Amniotic stem cell (primary cell): ENCODE results near the gene LCK.
"Not testable (repeated sequence)": the region's sequence is repeated elsewhere in the genome, so short reads cannot be mapped to it uniquely, and the experiment has no call there.

ENCODE experiments used
- DNase-seq: peaks from one replicate; lab custom pipeline; 2025; lab: John Stamatoyannopoulos, UW

LCK gene

GRCh38 chr1:32240140-32240951 lies 10.7 kb upstream of the LCK start:
- no peak for DNase-seq

- no peak for DNase-seq
Measured at GRCh38 chr1:32241001-32241763, 9.9 kb upstream of the LCK start.

- DNase-seq, result no peak
Measured at GRCh38 chr1:32242341-32242851, 8.7 kb upstream of the LCK start.

- no peak for DNase-seq
Measured at GRCh38 chr1:32246888-32247273, 4.2 kb upstream of the LCK start, which contains the start of gene FAM167B. FAM167B (plus strand) TSS chr1:32247222; CDS start chr1:32247422, 200 bp downstream.

- no peak for DNase-seq
Measured at GRCh38 chr1:32247452-32247851, 3.6 kb upstream of the LCK start.

- no peak for DNase-seq
Measured at GRCh38 chr1:32247983-32248889, 2.8 kb upstream of the LCK start.

GRCh38 chr1:32249831-32250525 lies 1.1 kb upstream of the LCK start:
- no peak for DNase-seq

- DNase-seq, result no peak
Measured at GRCh38 chr1:32255072-32256071, 4.3 kb downstream of the LCK start.

GRCh38 chr1:32256473-32257226 lies 5.6 kb downstream of the LCK start:
- no peak for DNase-seq

GRCh38 chr1:32257227-32257508 lies 6.1 kb downstream of the LCK start:
- DNase-seq, result no peak

- not testable (repeated sequence) for DNase-seq
Measured at GRCh38 chr1:32263236-32263593, 12.2 kb downstream of the LCK start.

GRCh38 chr1:32263744-32264143 lies 12.7 kb downstream of the LCK start:
- DNase-seq, result no peak

GRCh38 chr1:32265846-32266245 lies 14.8 kb downstream of the LCK start:
- no peak for DNase-seq

- DNase-seq, result no peak
Measured at GRCh38 chr1:32266921-32267591, 16.0 kb downstream of the LCK start.

GRCh38 chr1:32269744-32270143 lies 18.7 kb downstream of the LCK start:
- DNase-seq, result no peak

- no peak for DNase-seq
Measured at GRCh38 chr1:32272557-32273390, 21.7 kb downstream of the LCK start.

GRCh38 chr1:32273391-32274208 lies 22.5 kb downstream of the LCK start:
- no peak for DNase-seq
